HCT116 (cell line): ENCODE data around the gene ZCWPW1. TPM values are rescaled to one million over a fixed set of nuclear protein-coding genes. Genes with fewer than 3 reads are reported as not detected.

Source experiments
- ATAC-seq: fragments of 200-7000 bp; cut with Tn5 transposase; 2 replicates; pipeline ENCODE4 v1.9.1; 2020; ENCODE audit warnings: mild to moderate bottlenecking, moderate library complexity
- BruUV-seq: library from RNA; stranded (reverse); fragments of 400-500 nt; replicated peaks from 2 replicates; lab custom pipeline; 2021; lab: Mats Ljungman, UMichigan
- CTCF ChIA-PET: fragments of 300-600 bp; sonication (Branson Sonifier 250); formaldehyde crosslinking; loops from one replicate; lab custom pipeline; 2021; ENCODE audit warnings: antibody characterized with exemption; lab: Charles Lee
- POLR2A ChIA-PET: fragments of 300-600, 350-600 bp; sonication (Branson Sonifier 250); formaldehyde crosslinking; loops from one replicate; lab custom pipeline; 2021; ENCODE audit warnings: antibody characterized with exemption; lab: Charles Lee
- RAD21 ChIA-PET, 2 experiments: fragments of 300-600 bp; sonication (Branson Sonifier 250); formaldehyde crosslinking; loops; one replicate each; lab custom pipeline; 2023; ENCODE audit warnings: low total read pairs in 2 of 2; ENCODE audit not compliant: uncharacterized antibody in 2 of 2, unreplicated experiment in 2 of 2, low non-redundant PET in 1 of 2; lab: Charles Lee
- DNase-seq: peaks from one replicate; pipeline ENCODE4 v3.0.0-alpha.2; 2010; ENCODE audit warnings: low read depth, low spot score
- H2AFZ ChIP-seq: fragments of 200-600 bp; shearing (Covaris generic), sonication (generic); 2 replicates; pipeline ENCODE4 v1.6.1; 2017; ENCODE audit warnings: low read depth, mixed run types, mixed read lengths, antibody characterized with exemption, low read length; ENCODE audit not compliant: poor library complexity, severe bottlenecking
- H3K27ac ChIP-seq: 2 replicates; pipeline ENCODE4 v1.5.1; 2012; ENCODE audit warnings: low read depth, low read length
- H3K27me3 ChIP-seq: fragments of 200-600 bp; sonication (generic); 2 replicates; pipeline ENCODE4 v1.6.1; 2016; ENCODE audit warnings: mixed run types, low read length, mixed read lengths; ENCODE audit not compliant: insufficient read depth
- H3K36me3 ChIP-seq, 2 experiments: fragments of 200-500 bp in 1 of 2; fragments of 200-600 bp in 1 of 2; sonication (Bioruptor generic) in 1 of 2; sonication (generic) in 1 of 2; 2 replicates each; pipeline versions ENCODE4 v1.5.1 to v1.6.1; 2014 to 2016; ENCODE audit warnings: low read length in 2 of 2, inconsistent platforms in 1 of 2, mixed read lengths in 1 of 2, mixed run types in 1 of 2; ENCODE audit not compliant: insufficient read depth in 2 of 2, control insufficient read depth in 1 of 2
- H3K4me1 ChIP-seq, 2 experiments: fragments of 200-600 bp in 1 of 2; sonication (generic) in 1 of 2; 2 replicates each; pipeline versions ENCODE4 v1.5.1 to v1.6.1; 2012 to 2017; ENCODE audit warnings: low read length in 2 of 2, inconsistent platforms in 1 of 2, mild to moderate bottlenecking in 1 of 2, mixed read lengths in 1 of 2, mixed run types in 1 of 2, moderate library complexity in 1 of 2; ENCODE audit not compliant: insufficient read depth in 2 of 2, control insufficient read depth in 1 of 2
- H3K4me2 ChIP-seq: fragments of 200-600 bp; sonication (generic); 2 replicates; pipeline ENCODE4 v1.6.1; 2017; ENCODE audit warnings: mixed run types, low read length, mixed read lengths
- H3K4me3 ChIP-seq, 2 experiments: fragments of 200-600 bp in 1 of 2; sonication (generic) in 1 of 2; replicated peaks in 1 of 2; 2 replicates each; pipeline ENCODE4 v1.5.1; 2011 to 2016; ENCODE audit warnings: low read length in 2 of 2, control low read depth in 1 of 2, low read depth in 1 of 2, mild to moderate bottlenecking in 1 of 2, mixed read lengths in 1 of 2, mixed run types in 1 of 2
- H3K79me2 ChIP-seq: fragments of 200-600 bp; sonication (generic); 2 replicates; pipeline ENCODE4 v1.6.1; 2017; ENCODE audit warnings: mild to moderate bottlenecking, mixed run types, low read length, moderate library complexity, mixed read lengths; ENCODE audit not compliant: insufficient read depth
- H3K9ac ChIP-seq: fragments of 200-600 bp; sonication (generic); 2 replicates; pipeline ENCODE4 v1.6.1; 2016; ENCODE audit warnings: low read length, mixed read lengths
- H3K9me2 ChIP-seq: fragments of 200-600 bp; sonication (generic), shearing (Covaris generic); 2 replicates; pipeline ENCODE4 v1.6.1; 2017; ENCODE audit warnings: mixed run types, mild to moderate bottlenecking, moderate library complexity; ENCODE audit not compliant: insufficient read depth
- H3K9me3 ChIP-seq, 2 experiments: fragments of 200-500 bp in 1 of 2; fragments of 200-600 bp in 1 of 2; sonication (Bioruptor generic) in 1 of 2; sonication (generic) in 1 of 2; 2 replicates each; pipeline ENCODE4 v1.6.1; 2014 to 2017; ENCODE audit warnings: low read length in 2 of 2, mixed read lengths in 2 of 2, inconsistent platforms in 1 of 2, low read depth in 1 of 2, mild to moderate bottlenecking in 1 of 2, mixed run types in 1 of 2, moderate library complexity in 1 of 2; ENCODE audit not compliant: control insufficient read depth in 1 of 2, insufficient read depth in 1 of 2
- H4K20me1 ChIP-seq: fragments of 200-600 bp; sonication (generic), shearing (Covaris generic); 2 replicates; pipeline ENCODE4 v1.6.1; 2017; ENCODE audit warnings: mixed run types, mild to moderate bottlenecking, moderate library complexity; ENCODE audit not compliant: insufficient read depth
- ATF3 ChIP-seq: IDR thresholded peaks from 2 replicates; pipeline ENCODE4 v1.6.1; 2012
- CBX3 ChIP-seq: IDR thresholded peaks from 2 replicates; pipeline ENCODE4 v1.6.1; 2012; ENCODE audit warnings: low read depth
- CTCF ChIP-seq, 3 experiments: fragments of 200-600 bp in 1 of 3; sonication (generic) in 1 of 3; IDR thresholded peaks in 2 of 3; conservative IDR thresholded peaks in 1 of 3; 2 replicates each; pipeline ENCODE4 v1.5.1; 2012 to 2017; ENCODE audit warnings: low read depth in 2 of 3, low read length in 2 of 3, antibody characterized with exemption in 1 of 3, borderline replicate concordance in 1 of 3, control low read depth in 1 of 3, mild to moderate bottlenecking in 1 of 3, mixed read lengths in 1 of 3, mixed run types in 1 of 3, moderate library complexity in 1 of 3; ENCODE audit not compliant: insufficient read depth in 1 of 3
- ELF1 ChIP-seq: IDR thresholded peaks from 2 replicates; pipeline ENCODE4 v1.6.1; 2012; ENCODE audit warnings: low read depth, borderline replicate concordance
- EZH2 ChIP-seq: fragments of 200-600 bp; sonication (generic); IDR thresholded peaks from 2 replicates; pipeline ENCODE4 v1.6.1; 2017; ENCODE audit warnings: antibody characterized with exemption, mixed run types
- JUND ChIP-seq: IDR thresholded peaks from 2 replicates; pipeline ENCODE4 v1.6.1; 2012
- POLR2AphosphoS5 ChIP-seq: IDR thresholded peaks from 2 replicates; pipeline ENCODE4 v1.6.1; 2011; ENCODE audit warnings: mild to moderate bottlenecking, low read depth, low read length, moderate library complexity
- SRF ChIP-seq: IDR thresholded peaks from 2 replicates; pipeline ENCODE4 v1.6.1; 2012; ENCODE audit warnings: low read depth
- TCF7L2 ChIP-seq: IDR thresholded peaks from 2 replicates; pipeline ENCODE4 v1.7.0; 2011; ENCODE audit warnings: borderline replicate concordance, inconsistent platforms; ENCODE audit not compliant: insufficient read depth, insufficient read length; ENCODE audit errors: extremely low read depth
- ZBTB33 ChIP-seq: IDR thresholded peaks from 2 replicates; pipeline ENCODE4 v1.6.1; 2011; ENCODE audit warnings: mild to moderate bottlenecking, low read length, moderate library complexity; ENCODE audit not compliant: insufficient replicate concordance; ENCODE audit errors: extremely low read depth
- intact Hi-C: fragments of 100-400 bp; cut with micrococcal nuclease; formaldehyde crosslinking; loops from 2 replicates; pipeline ENCODE4 v1.10.0; 2022
- total RNA-seq: library from RNA; stranded (reverse); gene quantifications from one replicate; pipeline ENCODE4 v1.2.1, GENCODE V29; 2021; ENCODE audit not compliant: unreplicated experiment

The ZCWPW1 gene
- total RNA-seq, 1 experiment from 2014 or later: 1.5 TPM

GRCh38 chr7:100356416-100357068 lies 72.0 kb downstream of the ZCWPW1 start:
- Histone ChIP-seq H3K9me3 (no peaks in the 10 kb centered on the region), H3K9ac (no peak overlapping the region), H3K4me3 (no peak overlapping the region), H3K36me3 (peaks cover 46 to 63% of the 10 kb centered on the region in 2 experiments), H3K27me3 (no peaks in the 10 kb centered on the region), H2AFZ (no peak overlapping the region), H3K4me1 (no peaks in the 10 kb centered on the region), H3K9me2 (no peaks in the 10 kb centered on the region), H3K27ac (no peak overlapping the region), H3K4me2 (no peak overlapping the region), H4K20me1 (no peaks in the 10 kb centered on the region), H3K79me2 (peaks cover 5% of the 10 kb centered on the region; the same call in 1 of the 2 replicates)
- DNase-seq (no peak), ATAC-seq (no peak)
- no TSS peak for BruUV-seq
- ChIA-PET CTCF (no interaction called here), POLR2A (no interaction called here), RAD21 (no interaction called here)
- TF ChIP-seq ATF3 (no peak), ELF1 (no peak), POLR2AphosphoS5 (no peak), CTCF (IDR thresholded peaks at IDR 0.05 in 2 of 3, conservative IDR thresholded peaks at IDR 0.05 in 1 of 3; ENCODE audit: borderline replicate concordance in 1 of 3, insufficient read depth in 1 of 3, low read depth in 2 of 3, low read length in 2 of 3) (no peak), SRF (no peak), EZH2 (no peak), JUND (no peak), TCF7L2 (no peak), ZBTB33 (no peak), CBX3 (no peak)
- intact Hi-C loops: no loop called here
